ENCODE results near the gene EEF1AKMT1.
"Not testable (repeated sequence)": the region's sequence is repeated elsewhere in the genome, so short reads cannot be mapped to it uniquely, and the experiment has no call there.

The EEF1AKMT1 gene

GRCh38 chr13:20700288-20700687 is 73.5 kb downstream of the EEF1AKMT1 start:
- DNase-seq (ENCODE audit: low read depth, low spot score) = no peak

DNA sequence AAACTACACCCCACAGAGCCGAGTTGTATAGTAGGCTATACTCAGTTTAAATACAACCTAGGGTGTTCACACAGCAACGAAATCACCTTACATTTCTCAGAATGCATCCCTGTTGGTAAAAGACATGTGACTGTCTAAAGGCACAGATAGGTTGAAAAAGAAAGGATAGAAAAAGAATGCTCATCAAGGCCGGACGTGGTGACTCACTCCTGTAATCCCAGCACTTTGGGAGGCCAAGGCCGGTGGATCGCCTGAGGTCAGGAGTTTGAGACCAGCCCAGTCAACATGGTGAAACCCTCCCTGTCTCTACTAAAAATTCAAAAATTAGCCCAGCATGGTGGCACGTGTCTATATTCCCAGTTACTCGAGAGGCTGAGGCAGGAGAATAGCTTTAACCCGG is 74.0 kb downstream of the EEF1AKMT1 start:
- DNase-seq (ENCODE audit: low read depth, low spot score) = no peak

DNA sequence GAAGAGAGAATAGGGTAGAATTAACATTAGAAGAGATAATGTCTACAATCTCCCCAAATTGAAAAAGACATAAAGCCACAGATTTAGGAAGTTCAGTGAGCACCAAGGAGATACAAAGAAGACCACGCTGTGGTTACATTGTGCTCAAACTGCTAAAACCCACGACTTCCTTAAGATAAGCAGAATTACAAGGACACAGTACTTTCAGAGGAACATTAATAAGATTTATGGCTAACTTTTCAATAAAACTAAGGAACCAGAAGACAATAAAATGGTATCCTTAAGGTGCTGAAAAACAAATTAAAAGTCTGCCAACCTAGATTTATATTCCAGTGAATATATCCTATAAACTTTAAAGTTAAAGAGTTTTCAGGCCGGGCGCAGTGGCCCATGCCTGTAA is 77.7 kb downstream of the EEF1AKMT1 start:
- DNase-seq (ENCODE audit: low read depth, low spot score) = no peak

- DNase-seq (ENCODE audit: low read depth, low spot score) = no peak
Measured at GRCh38 chr13:20691616-20692015, 82.1 kb downstream of the EEF1AKMT1 start.

DNA sequence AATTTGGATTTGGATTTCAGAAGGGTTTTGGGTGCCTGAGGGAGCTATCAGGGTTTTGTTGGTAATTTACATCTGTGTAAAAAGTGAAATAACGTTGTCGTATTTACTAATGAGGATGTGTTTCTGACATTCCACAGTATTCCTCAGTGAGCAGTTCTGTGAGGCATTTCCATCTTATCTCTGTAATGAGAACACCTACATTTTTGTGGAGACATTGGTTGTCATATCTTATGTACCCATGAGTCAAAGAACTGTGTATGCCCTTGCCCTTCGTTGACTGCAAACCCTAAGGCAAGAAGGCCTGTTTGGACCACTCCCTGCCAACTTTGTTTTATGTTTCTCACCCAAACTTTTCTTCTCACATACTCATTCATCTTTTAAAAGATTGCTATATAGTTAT is 84.5 kb downstream of the EEF1AKMT1 start:
- DNase-seq (ENCODE audit: low read depth, low spot score) = no peak

DNA sequence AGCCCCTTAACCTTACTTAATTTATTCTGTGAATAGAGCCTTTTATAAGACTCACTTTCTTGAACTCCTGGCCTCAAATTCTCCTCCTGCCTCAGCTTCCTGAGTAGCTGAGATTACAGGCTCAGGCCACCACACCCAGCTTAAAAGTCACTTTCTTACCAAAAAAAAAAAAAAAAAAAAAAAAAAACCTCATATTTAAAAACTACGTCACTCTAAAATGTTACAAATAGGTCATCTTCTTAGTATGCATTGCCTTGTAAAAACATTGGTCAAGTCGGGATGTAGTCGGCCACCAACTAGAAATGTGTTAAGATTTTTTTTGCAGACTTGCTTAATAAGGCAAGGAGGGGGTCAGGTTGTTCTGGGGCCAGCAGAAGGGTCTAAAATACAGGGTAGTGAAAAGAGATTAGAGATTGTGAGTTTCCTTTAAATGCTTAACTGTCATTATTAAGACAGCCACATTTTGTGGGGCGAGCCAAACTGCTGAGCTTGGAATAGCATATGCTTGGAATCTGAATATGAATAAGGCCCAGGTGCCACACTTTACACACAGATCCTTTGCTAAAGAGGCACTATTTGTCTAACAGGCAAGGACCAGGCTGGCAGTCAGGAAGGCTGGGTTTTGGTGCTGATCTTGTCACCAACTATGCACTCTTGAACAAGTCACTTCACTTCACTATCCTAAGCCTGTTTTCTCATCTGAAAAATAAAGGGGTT is 86.7 kb downstream of the EEF1AKMT1 start:
- no peak for DNase-seq (ENCODE audit: low read depth, low spot score)

GRCh38 chr13:20686167-20686566 is 87.6 kb downstream of the EEF1AKMT1 start:
- no peak for DNase-seq (ENCODE audit: low read depth, low spot score)

GRCh38 chr13:20685092-20685491 is 88.7 kb downstream of the EEF1AKMT1 start:
- DNase-seq (ENCODE audit: low read depth, low spot score) = no peak

DNA sequence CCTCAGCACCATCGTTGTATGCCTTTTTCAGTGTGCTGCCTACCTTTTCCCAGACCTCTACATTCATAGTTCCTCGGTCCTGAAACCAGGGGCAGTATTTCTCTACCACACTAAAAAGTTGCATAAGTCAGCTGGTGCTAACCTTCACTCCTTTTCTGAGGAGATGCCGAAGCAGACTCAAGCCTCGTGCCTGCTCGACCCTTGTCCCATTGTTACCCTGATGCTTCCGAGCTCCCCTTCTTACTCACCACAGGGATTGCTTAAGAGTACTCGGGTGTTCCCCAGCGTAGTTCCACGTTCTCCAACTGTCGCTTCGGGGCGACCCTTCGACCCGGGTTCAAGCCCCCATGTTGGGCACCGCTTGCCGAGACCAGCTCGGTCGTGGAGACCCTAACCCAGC is 89.2 kb downstream of the EEF1AKMT1 start:
- DNase-seq (ENCODE audit: low read depth, low spot score) = no peak

GRCh38 chr13:20684041-20684440 is 89.7 kb downstream of the EEF1AKMT1 start:
- DNase-seq (ENCODE audit: low read depth, low spot score) = no peak

GRCh38 chr13:20682061-20682460 is 91.7 kb downstream of the EEF1AKMT1 start:
- no peak for DNase-seq (ENCODE audit: low read depth, low spot score)

DNA sequence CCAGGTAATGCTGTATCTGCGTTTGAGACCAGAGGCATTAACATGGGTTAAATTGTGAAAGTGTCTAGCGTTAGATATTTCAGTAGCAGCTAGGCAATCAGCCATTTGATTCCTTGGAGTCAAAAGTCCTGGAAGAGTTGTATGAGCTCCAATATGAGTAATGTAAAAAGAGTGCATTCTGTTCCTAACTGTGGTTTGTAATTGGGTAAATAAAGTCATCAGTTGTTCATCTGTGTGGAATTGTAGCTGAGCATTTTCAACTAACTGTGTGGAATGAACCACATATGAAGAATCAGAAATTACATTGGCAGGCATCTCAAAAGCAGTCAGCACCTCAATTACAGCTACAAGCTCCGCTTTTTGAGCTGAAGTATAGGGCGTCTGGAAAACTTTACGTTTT is 92.3 kb downstream of the EEF1AKMT1 start:
- DNase-seq (ENCODE audit: low read depth, low spot score) = not testable (repeated sequence)

- DNase-seq (ENCODE audit: low read depth, low spot score) = no peak
Measured at GRCh38 chr13:20680416-20681080, 93.2 kb downstream of the EEF1AKMT1 start.

DNA sequence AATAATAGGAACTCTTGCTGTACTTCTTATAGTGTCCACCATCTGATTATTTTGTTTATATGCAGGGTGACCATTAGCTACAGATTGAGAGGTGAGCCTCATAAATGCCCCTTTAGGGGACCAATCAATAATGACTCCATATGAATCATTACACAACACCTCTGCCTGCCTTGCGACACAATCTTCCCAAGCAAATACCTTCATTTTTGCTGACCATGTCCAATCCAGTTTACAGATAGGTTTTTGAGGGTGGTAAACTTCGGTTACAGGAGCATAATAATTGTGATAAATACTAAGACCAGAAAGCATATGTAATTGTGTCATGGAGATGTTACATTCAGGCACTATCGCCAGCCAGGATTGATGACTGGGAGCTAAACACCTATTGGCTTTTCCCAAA is 93.9 kb downstream of the EEF1AKMT1 start:
- DNase-seq (ENCODE audit: low read depth, low spot score) = no peak

Data from smooth muscle cell of the brain vasculature (primary cell).